Caco-2 (cell line): Measurements from ENCODE around the gene SFMBT1. TPM values are rescaled to one million over a fixed set of nuclear protein-coding genes. Genes with fewer than 3 reads are reported as not detected.

Source experiments
- BruUV-seq: library from RNA; stranded (reverse); fragments of 400-500 nt; replicated peaks from 2 replicates; lab custom pipeline; 2021; lab: Mats Ljungman, UMichigan
- CTCF ChIA-PET: fragments of 300-600 bp; sonication (Branson Sonifier 250); formaldehyde crosslinking; loops from one replicate; lab custom pipeline; 2022; ENCODE audit warnings: antibody characterized with exemption; lab: Charles Lee
- POLR2A ChIA-PET: fragments of 300-600 bp; sonication (Branson Sonifier 250); formaldehyde crosslinking; loops from one replicate; lab custom pipeline; 2022; ENCODE audit warnings: antibody characterized with exemption; lab: Charles Lee
- DNase-seq, 2 experiments: peaks; one replicate each; pipeline versions ENCODE4 v3.0.0 to v3.0.0-alpha.2; 2020 to 2022
- H3K27me3 ChIP-seq: replicated peaks from 2 replicates; pipeline ENCODE4 v1.6.0; 2011; ENCODE audit warnings: low read length; ENCODE audit not compliant: control insufficient read depth, insufficient read depth
- H3K36me3 ChIP-seq: 2 replicates; pipeline ENCODE4 v1.5.1; 2011; ENCODE audit warnings: low read length; ENCODE audit not compliant: control insufficient read depth, insufficient read depth
- H3K4me1 ChIP-seq: fragments of 250-450 bp; sonication (Bioruptor Pico); 2 replicates; pipeline ENCODE4 v1.5.1; 2020; ENCODE audit warnings: mild to moderate bottlenecking
- H3K4me3 ChIP-seq: 2 replicates; pipeline ENCODE4 v1.5.1; 2011; ENCODE audit warnings: low read depth, mild to moderate bottlenecking, control low read depth, low read length
- H3K9me3 ChIP-seq: fragments of 250-450 bp; sonication (Bioruptor Pico); 2 replicates; pipeline ENCODE4 v1.5.1; 2020; ENCODE audit warnings: mild to moderate bottlenecking, moderate library complexity
- H3K27ac Mint-ChIP-seq: one replicate; pipeline ENCODE4 v1.8.0; 2022; ENCODE audit warnings: mixed read lengths; ENCODE audit not compliant: unreplicated experiment
- H3K27me3 Mint-ChIP-seq: one replicate; pipeline ENCODE4 v1.8.0; 2022; ENCODE audit warnings: mixed read lengths; ENCODE audit not compliant: insufficient read depth, unreplicated experiment
- H3K36me3 Mint-ChIP-seq: one replicate; pipeline ENCODE4 v1.8.0; 2022; ENCODE audit warnings: mild to moderate bottlenecking, mixed read lengths; ENCODE audit not compliant: insufficient read depth, unreplicated experiment
- H3K4me1 Mint-ChIP-seq: one replicate; pipeline ENCODE4 v1.8.0; 2022; ENCODE audit warnings: low read depth, mixed read lengths; ENCODE audit not compliant: unreplicated experiment
- H3K4me3 Mint-ChIP-seq: one replicate; pipeline ENCODE4 v1.8.0; 2022; ENCODE audit warnings: mild to moderate bottlenecking, moderate library complexity, mixed read lengths; ENCODE audit not compliant: unreplicated experiment
- H3K9me3 Mint-ChIP-seq: one replicate; pipeline ENCODE4 v1.8.0; 2022; ENCODE audit warnings: mixed read lengths; ENCODE audit not compliant: unreplicated experiment
- CTCF ChIP-seq, 2 experiments: fragments of 200-600 bp in 1 of 2; IDR thresholded peaks; 1 replicate in 1 of 2; 2 replicates in 1 of 2; pipeline versions ENCODE4 v1.5.1 to v1.8.0; 2011 to 2022; ENCODE audit warnings: antibody characterized with exemption in 1 of 2, control low read depth in 1 of 2, inconsistent platforms in 1 of 2, low read depth in 1 of 2, low read length in 1 of 2, mild to moderate bottlenecking in 1 of 2, moderate library complexity in 1 of 2; ENCODE audit not compliant: insufficient read depth in 1 of 2, severe bottlenecking in 1 of 2, unreplicated experiment in 1 of 2
- intact Hi-C: fragments of 100-400 bp; cut with micrococcal nuclease; formaldehyde crosslinking; loops from one replicate; pipeline ENCODE4 v1.10.0; 2022; ENCODE audit not compliant: unreplicated experiment
- total RNA-seq: library from RNA; stranded (reverse); gene quantifications from 2 replicates; pipeline ENCODE4 v1.2.3, GENCODE V29; 2022

SFMBT1 gene
- total RNA-seq, 1 experiment from 2014 or later, result 45.3 TPM

GRCh38 chr3:53023072-53023823 is 22.6 kb downstream of the SFMBT1 start:
- no peaks in the 10 kb centered on the region for H3K36me3 Mint-ChIP-seq

GRCh38 chr3:53022647-53023046 is 23.2 kb downstream of the SFMBT1 start:
- POLR2A ChIA-PET, result interaction anchor here (0.6 kb wide), 1 partner anchor 23 kb away, joined by 3 read pairs; no protein-coding TSS in a partner anchor
- no peak for TF ChIP-seq CTCF (IDR thresholded peaks at IDR 0.05; ENCODE audit: insufficient read depth in 1 of 2, low read depth in 1 of 2, low read length in 1 of 2, severe bottlenecking in 1 of 2, unreplicated experiment in 1 of 2)
- H3K4me1 ChIP-seq, result peaks cover 7% of the 10 kb centered on the region
- CTCF ChIA-PET, result interaction anchor here (1.4 kb wide), 1 partner anchor 24 kb away, joined by 3 read pairs; no protein-coding TSS in a partner anchor
- H3K27ac Mint-ChIP-seq, result no peak overlapping the region
- H3K4me3 Mint-ChIP-seq, result no peak overlapping the region
- H3K27me3 ChIP-seq, result no peaks in the 10 kb centered on the region
- H3K4me3 ChIP-seq, result no peak overlapping the region
- H3K36me3 Mint-ChIP-seq, result no peaks in the 10 kb centered on the region
- H3K9me3 ChIP-seq, result no peaks in the 10 kb centered on the region
- H3K9me3 Mint-ChIP-seq, result peaks cover 9% of the 10 kb centered on the region
- BruUV-seq, result no TSS peak
- H3K4me1 Mint-ChIP-seq, result peaks cover 37% of the 10 kb centered on the region
- H3K27me3 Mint-ChIP-seq, result no peaks in the 10 kb centered on the region
- DNase-seq, result no peak
- no peaks in the 10 kb centered on the region for H3K36me3 ChIP-seq
- intact Hi-C loops, result no loop called here

More at GRCh38 chr3:53023072-53023823, 22.6 kb downstream of the SFMBT1 start:
- H3K27me3 ChIP-seq, result no peaks in the 10 kb centered on the region
- peaks cover 9% of the 10 kb centered on the region for H3K9me3 Mint-ChIP-seq
- ChIA-PET CTCF (interaction anchor here (1.4 kb wide), 1 partner anchor 23 kb away, joined by 3 read pairs; no protein-coding TSS in a partner anchor), POLR2A (interaction anchor here (0.6 kb wide), 1 partner anchor 22 kb away, joined by 3 read pairs; no protein-coding TSS in a partner anchor)
- intact Hi-C loops, result no loop called here
- no peaks in the 10 kb centered on the region for H3K27me3 Mint-ChIP-seq
- no peak overlapping the region for H3K4me3 Mint-ChIP-seq
- H3K4me3 ChIP-seq, result no peak overlapping the region
- H3K4me1 Mint-ChIP-seq, result peaks cover 36% of the 10 kb centered on the region
- DNase-seq, result no peak
- H3K9me3 ChIP-seq, result no peaks in the 10 kb centered on the region
- no TSS peak for BruUV-seq
- TF ChIP-seq CTCF (IDR thresholded peaks at IDR 0.05; ENCODE audit: insufficient read depth in 1 of 2, low read depth in 1 of 2, low read length in 1 of 2, severe bottlenecking in 1 of 2, unreplicated experiment in 1 of 2), result no peak
- H3K36me3 ChIP-seq, result no peaks in the 10 kb centered on the region
- peaks cover 13% of the 10 kb centered on the region for H3K4me1 ChIP-seq
- H3K27ac Mint-ChIP-seq, result no peak overlapping the region

GRCh38 chr3:53016236-53016635 is 29.6 kb downstream of the SFMBT1 start:
- H3K9me3 ChIP-seq, result no peaks in the 10 kb centered on the region
- Mint-ChIP-seq H3K27me3 (no peaks in the 10 kb centered on the region), H3K9me3 (no peaks in the 10 kb centered on the region), H3K36me3 (no peaks in the 10 kb centered on the region), H3K4me3 (no peak overlapping the region), H3K4me1 (peaks cover 23% of the 10 kb centered on the region), H3K27ac (peak overlapping the region; percentile 42)
- intact Hi-C loops, result no loop called here
- no peaks in the 10 kb centered on the region for H3K4me1 ChIP-seq
- no peak for TF ChIP-seq CTCF (IDR thresholded peaks at IDR 0.05; ENCODE audit: insufficient read depth in 1 of 2, low read depth in 1 of 2, low read length in 1 of 2, severe bottlenecking in 1 of 2, unreplicated experiment in 1 of 2)
- no peak for DNase-seq
- no TSS peak for BruUV-seq
- H3K36me3 ChIP-seq, result no peaks in the 10 kb centered on the region
- CTCF ChIA-PET, result interaction anchor here (0.7 kb wide), 1 partner anchor 94 kb away, joined by 3 read pairs; no protein-coding TSS in a partner anchor
- no peaks in the 10 kb centered on the region for H3K27me3 ChIP-seq
- POLR2A ChIA-PET, result no interaction called here
- no peak overlapping the region for H3K4me3 ChIP-seq
